Fibroblast of skin of abdomen (primary cell): ENCODE measurements around the gene KDM6B.
"Not testable (repeated sequence)": the region's sequence is repeated elsewhere in the genome, so short reads cannot be mapped to it uniquely, and the experiment has no call there.

Source experiments
- DNase-seq: peaks from one replicate; pipeline ENCODE4 v3.0.0-alpha.2; 2013

The KDM6B gene

GRCh38 chr17:7852919-7853690, 19.1 kb downstream of the KDM6B start:
- no peak for DNase-seq

GRCh38 chr17:7853691-7854038, 19.6 kb downstream of the KDM6B start:
- DNase-seq, result no peak

- DNase-seq, result no peak
Measured at GRCh38 chr17:7854078-7854777, 20.2 kb downstream of the KDM6B start.

- no peak for DNase-seq
Measured at GRCh38 chr17:7854851-7855659, 21.0 kb downstream of the KDM6B start, which contains the start of gene TMEM88. Gene TMEM88, plus strand, starts transcription at chr17:7855066. Its CDS starts 9 bp downstream, at chr17:7855075.

- no peak for DNase-seq
Measured at GRCh38 chr17:7855660-7856010, 21.6 kb downstream of the KDM6B start.

- DNase-seq, result peak; percentile 28
Measured at GRCh38 chr17:7856011-7856810, 22.2 kb downstream of the KDM6B start.

GRCh38 chr17:7856811-7857712, 23.0 kb downstream of the KDM6B start, which contains the start of gene NAA38:
Gene NAA38, minus strand, starts transcription at chr17:7857559. Its CDS starts 96 bp downstream, at chr17:7857463.
- peak; percentile 100 for DNase-seq

GRCh38 chr17:7857713-7858521, 23.9 kb downstream of the KDM6B start, which contains the start of gene CYB5D1:
Gene CYB5D1, plus strand, starts transcription at chr17:7858003. Its CDS starts 132 bp downstream, at chr17:7858135.
- peak; percentile 94 for DNase-seq

- DNase-seq, result peak; percentile 56
Measured at GRCh38 chr17:7858522-7858810, 24.4 kb downstream of the KDM6B start.

GRCh38 chr17:7859028-7859427, 25.0 kb downstream of the KDM6B start:
- no peak for DNase-seq

GRCh38 chr17:7862692-7863437, 28.8 kb downstream of the KDM6B start:
- DNase-seq, result peak; percentile 70

- DNase-seq, result not testable (repeated sequence)
Measured at GRCh38 chr17:7864384-7864783, 30.4 kb downstream of the KDM6B start.

GRCh38 chr17:7864995-7865650, 31.1 kb downstream of the KDM6B start:
- no peak for DNase-seq

GRCh38 chr17:7867881-7868329, 33.9 kb downstream of the KDM6B start:
- no peak for DNase-seq

GRCh38 chr17:7873051-7873450, 39.0 kb downstream of the KDM6B start:
- no peak for DNase-seq

- DNase-seq, result no peak
Measured at GRCh38 chr17:7875804-7876370, 41.9 kb downstream of the KDM6B start.

- DNase-seq, result no peak
Measured at GRCh38 chr17:7878234-7878633, 44.2 kb downstream of the KDM6B start.

- DNase-seq, result no peak
Measured at GRCh38 chr17:7880076-7880868, 46.3 kb downstream of the KDM6B start.
